IPS DF 4.7 (cell line): ENCODE measurements around the gene SERF2.
"Not testable (repeated sequence)": the region's sequence is repeated elsewhere in the genome, so short reads cannot be mapped to it uniquely, and the experiment has no call there.

Experiments
- DNase-seq: peaks from one replicate; pipeline ENCODE4 v3.0.0-alpha.2; 2013; ENCODE audit warnings: low spot score; ENCODE audit errors: extremely low read depth

The SERF2 gene

DNA sequence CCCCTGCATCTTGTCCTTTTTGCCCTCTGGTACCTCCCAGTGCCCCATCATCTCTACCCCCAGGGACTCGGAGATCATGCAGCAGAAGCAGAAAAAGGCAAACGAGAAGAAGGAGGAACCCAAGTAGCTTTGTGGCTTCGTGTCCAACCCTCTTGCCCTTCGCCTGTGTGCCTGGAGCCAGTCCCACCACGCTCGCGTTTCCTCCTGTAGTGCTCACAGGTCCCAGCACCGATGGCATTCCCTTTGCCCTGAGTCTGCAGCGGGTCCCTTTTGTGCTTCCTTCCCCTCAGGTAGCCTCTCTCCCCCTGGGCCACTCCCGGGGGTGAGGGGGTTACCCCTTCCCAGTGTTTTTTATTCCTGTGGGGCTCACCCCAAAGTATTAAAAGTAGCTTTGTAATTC is 1.5 kb downstream of the SERF2 start:
- no peak for DNase-seq

DNA sequence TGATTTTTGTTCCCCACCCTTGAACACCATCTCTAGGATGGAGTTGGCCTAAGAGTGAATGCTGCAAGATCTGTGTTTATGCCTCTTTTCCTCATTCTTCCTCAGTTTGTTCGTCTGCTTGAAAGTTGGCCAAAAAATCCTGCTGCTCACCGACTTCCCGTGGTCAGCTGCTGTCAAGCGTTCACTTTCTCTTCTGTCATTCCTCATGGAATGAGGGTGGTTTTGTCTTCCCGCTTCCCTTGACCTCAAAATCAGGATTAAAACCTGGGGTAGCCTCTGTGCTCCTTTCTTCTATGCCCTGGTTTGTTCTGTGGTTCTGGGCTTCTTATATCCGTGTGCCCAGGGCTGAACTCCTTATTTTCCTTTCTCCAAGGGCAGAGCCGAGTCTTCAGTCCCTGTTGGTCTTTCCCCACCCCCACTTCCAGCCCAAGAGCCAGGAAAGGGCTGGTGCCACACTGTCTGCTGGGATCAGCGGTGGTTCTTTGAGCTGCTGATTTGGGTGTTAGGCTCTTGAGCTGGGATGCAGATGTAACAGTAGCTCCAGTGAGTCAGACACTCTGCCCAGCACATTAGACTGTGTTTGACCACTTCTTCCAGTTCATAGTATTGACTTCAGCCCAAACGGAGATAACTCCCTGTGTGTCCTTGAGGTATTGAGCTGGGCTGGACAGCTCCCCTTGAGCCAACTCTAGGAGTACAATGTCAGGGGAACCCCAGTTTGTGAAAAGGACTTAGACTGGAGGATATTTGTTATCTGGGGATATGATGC is 2.3 kb downstream of the SERF2 start:
- DNase-seq: no peak

DNA sequence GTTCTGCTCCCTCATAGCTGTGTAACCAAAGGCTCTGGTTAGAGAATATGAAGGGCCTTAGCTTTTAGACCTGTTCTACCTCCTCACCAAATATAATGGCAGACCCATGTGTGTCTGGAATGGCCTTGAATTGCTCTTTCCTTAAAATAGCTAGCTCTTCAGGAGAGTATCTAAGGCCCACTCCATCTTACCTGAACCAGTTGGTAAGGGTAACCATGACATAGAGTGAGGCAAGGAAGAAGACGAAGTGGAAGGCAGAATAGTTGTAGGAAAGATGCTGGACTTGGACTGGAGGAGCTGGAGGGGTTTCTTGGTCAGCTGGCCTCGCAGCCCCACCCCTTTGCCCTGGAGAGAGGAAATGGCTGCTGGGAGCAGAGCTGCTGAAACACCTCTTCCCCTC is 3.1 kb downstream of the SERF2 start:
- no peak for DNase-seq

DNA sequence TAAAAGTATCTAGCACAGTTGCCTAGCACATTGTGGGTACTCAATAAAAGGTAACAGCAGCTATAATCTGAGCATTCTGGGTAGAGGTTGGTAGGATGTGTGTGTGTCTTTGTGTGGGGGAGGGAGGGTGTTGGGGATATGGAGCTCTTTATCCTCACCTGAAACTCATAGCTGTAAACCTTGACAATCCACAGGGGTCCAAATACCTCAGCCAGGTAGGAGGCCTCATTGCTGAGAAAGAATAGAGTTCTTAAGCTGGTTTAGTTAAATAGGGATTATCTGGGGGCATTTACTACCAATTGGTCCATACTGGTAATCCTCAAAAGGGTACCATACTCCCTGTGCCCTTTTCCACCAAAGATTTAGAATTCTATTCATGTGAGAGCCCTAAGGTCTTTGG is 3.9 kb downstream of the SERF2 start:
- no peak for DNase-seq

DNA sequence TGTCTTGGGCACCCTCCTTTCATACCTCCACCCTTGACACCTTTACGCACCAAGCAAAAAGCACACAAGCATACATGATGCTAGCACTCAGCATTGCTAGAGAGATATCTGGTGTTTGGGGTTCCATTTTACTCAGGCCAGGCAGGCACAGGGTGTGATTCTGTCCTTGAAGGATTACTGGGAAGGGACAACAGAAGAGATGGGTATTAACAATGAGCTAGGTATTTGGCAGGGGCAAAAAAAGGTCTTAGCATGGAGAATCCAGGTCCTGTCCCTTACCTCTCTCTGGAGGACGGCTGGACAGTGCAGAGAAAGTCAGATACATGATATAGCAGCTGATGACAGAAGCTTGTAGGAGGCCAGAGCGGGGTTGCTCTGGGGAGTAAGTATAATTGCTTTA is 4.4 kb downstream of the SERF2 start:
- no peak for DNase-seq

DNA sequence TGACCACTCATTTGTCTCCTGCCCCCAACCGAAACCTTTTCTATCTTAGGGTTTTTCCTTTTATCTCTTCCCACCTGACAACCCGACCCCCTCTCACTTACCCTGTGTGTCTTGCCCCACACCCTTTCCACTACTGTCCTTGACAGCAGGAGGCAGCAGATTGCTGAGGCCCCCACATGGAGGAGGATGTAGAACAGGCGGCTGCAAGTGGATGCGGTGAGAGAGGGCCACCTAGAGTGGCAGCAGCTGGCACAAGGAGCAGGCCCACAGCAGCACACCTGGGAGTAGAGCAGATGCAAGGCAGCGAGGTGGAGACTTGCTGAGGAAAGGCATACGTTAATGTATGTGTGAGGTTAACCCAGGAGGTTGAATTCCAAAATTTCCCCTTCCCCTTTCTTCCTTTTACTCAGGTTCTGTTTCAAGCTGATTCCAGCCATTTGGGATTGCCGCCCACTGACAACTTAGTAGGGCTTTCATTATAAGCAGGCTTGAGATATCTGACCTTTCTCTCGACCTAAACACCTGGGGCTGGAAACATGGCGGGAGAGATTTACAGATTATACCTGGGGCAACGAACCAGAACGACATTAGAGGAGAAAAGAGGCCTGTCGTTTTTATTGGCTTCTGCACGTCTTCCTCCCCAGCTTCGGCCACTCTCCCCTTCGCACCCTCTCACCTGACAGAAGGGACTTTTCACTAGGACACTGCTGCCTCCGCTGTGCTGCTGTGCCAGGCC is 7.3 kb downstream of the SERF2 start:
- DNase-seq: no peak

DNA sequence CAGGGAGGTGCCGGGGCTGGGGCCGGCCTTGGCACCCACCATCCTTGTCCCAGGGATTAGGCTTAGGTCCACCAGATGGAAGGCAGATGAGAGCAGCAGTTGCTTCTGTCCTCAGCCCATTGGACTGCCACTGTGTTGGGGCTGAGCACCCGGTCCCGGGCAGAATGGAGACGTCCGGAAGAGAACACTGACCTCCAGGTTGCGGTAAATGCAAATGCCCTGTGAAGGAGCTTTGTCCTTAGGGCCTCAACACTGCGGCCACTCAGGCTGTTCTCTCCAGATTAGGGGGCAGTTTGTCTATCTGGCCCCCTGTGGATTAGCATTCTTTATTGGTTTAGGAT is 7.8 kb downstream of the SERF2 start, which contains the start of gene SERINC4:
Gene SERINC4 (minus strand): TSS at position 276 of the 341 bp plus-strand sequence. CDS start 234 bp downstream, at position 42.
- DNase-seq: no peak

DNA sequence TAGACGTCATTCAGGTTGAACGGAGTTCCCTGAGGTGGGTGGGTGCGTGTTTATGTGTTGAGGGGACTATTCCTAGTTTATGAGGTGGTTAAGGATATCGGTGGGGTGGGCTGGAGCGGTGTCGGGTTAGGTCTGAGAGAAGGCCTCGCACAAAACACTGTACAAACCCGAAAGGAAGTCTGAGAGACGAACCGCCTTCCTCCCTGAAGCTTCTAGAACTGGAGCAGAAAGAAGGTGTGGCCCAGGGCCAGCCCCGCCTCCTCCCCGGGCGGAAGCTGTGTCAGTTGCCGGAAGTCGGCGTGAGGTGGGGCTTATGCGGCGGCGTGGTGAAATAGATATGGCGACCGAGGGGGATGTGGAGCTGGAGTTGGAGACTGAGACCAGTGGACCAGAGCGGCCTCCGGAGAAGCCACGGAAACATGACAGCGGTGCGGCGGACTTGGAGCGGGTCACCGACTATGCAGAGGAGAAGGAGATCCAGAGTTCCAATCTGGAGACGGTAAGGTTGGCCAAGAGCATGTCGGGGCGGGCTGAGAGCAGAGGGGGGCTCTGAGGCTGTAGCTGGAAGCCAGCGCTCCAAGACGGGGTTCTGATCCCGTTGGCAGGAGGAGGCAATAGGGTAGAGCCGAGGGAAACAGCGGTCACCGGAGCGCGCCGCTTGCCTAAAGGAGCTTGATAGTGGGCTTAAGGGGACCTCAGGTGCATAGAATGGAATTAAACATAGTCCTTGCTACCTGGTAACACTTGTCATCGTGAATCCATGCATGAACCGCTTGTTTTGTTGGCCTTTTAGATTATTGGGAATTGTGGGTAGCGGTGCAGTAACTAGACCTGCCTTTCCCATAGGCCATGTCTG is 8.4 kb downstream of the SERF2 start, which contains the start of gene HYPK:
Gene HYPK (plus strand): TSS at position 314 of the 856 bp plus-strand sequence. CDS start 24 bp downstream, at position 338.
- DNase-seq: peak; percentile 58

DNA sequence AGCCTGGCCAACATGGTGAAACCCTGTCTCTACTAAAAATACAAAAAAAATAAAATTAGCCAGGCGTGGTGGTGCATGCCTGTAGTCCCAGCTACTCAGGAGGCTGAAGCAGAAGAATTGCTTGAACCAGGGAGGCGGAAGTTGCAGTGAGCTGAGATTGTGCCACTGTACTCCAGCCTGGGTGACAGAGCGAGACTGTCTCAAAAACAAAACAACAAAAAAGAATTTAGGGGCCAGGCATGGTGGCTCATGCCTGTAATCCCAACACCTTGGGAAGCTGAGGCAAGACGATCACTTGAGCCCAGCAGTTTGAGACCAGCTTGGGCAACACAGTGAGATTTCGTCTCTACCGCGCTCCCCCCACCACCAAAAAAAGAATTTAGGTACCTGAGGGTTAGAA is 10.6 kb downstream of the SERF2 start:
- DNase-seq: not testable (repeated sequence)

DNA sequence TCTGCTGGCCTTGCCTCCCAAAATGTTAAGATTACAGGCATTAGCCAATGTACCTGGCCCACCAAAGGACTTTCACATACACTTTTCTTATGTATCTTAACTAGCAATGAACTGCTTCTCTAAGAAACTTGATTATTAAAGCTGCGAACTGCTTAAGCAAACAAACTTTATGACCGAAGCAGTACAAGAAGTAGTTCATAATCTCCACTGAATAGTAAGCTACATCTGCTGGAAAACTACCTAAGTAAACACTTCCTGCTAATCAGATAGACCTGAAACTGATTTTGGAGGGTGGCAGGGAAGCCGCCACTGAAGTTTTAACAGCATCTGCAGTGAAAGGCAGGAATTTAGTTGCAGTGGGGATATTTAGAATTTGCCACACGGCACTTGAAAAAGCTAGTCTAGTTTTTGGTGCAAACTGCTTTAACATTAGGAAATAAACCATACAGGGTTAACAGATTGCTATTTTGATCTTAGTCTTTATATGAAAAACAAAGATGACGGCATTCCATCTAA is 16.4 kb downstream of the SERF2 start:
- DNase-seq: no peak

DNA sequence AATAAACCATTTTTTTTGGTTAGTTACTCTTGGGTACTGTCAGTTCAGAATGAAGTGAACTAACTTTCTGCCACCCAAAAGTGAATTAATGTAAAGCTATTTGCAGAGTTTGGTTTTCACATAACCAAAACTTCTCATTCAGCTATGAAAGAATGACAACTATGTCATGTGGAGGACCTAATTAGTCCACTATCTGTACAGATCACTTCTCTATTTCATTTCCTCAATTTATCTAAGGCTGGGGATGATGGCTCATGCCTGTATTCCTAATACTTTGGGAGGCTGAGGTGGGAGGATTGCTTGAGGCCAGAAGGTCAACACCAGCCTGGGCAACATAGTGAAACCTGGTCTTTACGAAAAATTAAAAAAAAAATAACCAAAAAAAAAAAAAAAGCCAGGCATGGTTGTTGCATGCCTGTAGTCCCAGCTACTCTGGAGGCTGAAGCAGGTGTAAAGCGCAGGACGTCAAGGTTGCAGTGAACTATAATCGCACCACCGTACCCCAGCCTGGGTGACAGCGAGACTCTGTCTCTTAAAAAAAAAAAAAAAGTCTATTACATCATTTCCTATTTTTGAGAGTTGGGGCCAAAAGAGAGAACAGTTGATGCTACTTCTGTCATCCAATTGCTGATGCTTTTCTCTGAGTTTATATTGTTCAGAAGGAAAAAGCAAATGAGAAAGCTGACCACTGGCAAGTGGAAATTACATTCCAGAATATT is 17.0 kb downstream of the SERF2 start:
- no peak for DNase-seq

DNA sequence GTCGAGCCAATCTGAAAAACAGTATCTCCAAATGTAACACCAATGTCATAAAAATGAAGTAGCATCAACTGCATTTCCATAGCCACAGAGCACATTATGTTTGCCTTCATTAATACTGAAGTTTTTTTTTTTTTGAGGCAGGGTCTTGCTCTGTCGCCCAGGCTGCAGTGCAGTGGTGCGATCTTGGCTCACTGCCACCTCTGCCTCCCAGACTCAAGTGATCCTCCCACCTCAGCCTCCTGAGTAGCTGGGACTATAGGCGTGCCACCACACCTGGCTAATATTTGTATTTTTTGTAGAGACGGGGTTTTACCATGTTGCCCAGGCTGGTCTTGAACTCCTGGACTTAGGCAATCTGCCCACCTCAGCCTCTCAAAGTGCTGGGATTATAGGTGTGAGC is 22.9 kb downstream of the SERF2 start:
- DNase-seq: not testable (repeated sequence)

DNA sequence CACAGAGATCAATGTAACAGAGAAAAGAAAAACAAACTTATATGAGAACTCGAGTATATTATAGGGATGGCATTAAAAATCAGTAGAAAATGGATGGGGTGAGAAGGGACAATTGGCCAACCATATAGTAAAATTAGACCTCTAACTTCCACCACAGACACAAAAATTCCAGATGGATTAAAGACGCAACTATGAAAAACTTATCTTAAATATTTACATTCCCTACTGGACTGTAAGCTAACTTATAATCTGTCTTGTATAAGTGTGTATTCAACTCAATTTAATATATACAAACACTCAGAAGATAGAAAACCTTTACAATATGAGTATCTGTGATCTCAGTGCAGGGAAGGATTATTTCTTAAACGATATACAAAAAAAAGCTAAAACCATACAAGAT is 29.4 kb downstream of the SERF2 start:
- DNase-seq: no peak

DNA sequence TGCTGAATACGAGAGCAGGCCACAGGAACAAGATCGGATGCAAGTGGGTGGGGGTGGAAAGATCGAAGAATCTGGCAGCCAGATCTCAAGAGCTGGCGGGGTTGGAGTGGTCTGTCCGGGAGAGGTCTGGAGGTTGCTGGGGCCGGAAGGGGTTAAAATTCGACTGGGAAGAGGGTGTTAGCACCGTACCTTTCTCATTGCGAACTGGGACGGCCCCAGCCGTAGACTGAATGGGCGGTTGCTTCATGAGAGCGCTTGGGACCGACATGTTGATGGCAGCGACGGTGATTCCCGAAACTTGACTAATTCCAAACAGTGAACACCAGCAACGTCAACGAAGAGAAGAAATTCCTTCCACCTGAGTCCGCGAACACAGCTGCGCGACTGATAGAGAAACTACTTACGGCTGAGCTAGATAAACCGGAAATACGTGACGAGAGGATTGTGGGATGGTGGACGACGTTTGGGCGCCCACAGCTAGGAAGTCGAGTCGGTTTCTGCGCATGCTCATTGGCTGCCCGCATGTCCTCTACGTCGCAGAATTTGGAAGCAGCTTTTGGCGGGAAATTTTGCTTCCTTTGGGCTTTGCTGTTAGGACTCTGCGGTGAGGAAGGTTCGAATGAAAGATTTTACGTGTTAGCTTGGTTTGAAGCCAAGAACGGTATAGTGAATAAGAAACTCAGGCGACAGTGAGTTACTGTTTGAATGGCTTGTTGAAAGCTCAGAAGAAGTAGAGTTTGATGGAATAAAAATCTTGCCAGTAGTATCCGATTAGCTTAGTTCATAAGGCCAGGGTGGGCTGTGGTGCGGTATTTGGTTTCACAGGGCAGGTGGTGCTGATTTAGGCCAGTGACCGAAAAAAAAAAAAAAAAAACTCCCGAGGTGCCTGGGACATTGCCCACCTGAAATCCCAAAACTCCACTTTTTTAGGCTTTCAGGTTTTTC is 32.5 kb downstream of the SERF2 start, which contains the start of gene MFAP1:
Gene MFAP1 (minus strand): TSS at position 389 of the 945 bp plus-strand sequence. CDS start 121 bp downstream, at position 268.
- DNase-seq: peak; percentile 92

DNA sequence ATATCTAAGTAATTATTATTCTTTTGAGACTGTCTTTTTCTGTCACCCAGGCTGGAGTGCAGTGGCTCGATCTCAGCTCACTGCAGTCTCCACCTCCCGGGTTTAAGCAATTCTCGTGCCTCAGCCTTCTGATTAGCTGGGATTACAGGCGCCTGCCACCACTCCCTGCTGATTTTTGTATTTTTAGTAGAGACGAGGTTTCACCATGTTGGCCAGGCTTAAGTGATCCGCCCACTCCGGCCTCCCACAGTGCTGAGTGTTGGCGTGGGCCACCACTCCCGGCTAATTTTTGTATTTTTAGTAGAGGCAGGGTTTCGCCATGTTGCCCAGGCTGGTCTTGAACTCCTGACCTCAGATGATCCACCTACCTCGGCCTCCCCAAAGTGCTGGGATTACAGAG is 33.2 kb downstream of the SERF2 start:
- not testable (repeated sequence) for DNase-seq

DNA sequence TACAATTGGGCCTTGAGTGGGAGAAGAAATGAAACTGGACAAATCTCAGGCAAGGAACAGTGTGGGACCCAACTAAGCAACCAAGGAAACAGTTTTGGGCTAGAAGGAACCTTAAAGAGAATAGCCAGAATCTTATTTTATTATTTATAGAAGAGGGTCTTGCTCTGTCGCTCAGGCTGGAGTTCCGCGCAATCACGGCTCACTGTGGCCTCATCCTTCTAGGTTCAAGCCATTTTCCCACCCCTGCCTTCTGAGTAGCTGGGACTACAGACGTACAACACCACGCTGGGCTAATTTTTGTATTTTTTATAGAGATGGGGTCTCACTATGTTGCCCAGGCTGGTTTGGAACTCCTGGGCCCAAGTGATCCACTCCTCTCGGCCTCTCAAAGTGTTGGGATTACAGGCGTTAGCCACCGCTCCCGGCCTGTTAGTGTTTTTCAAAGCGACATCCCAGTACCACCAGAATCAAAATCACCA is 33.9 kb downstream of the SERF2 start:
- DNase-seq: no peak

DNA sequence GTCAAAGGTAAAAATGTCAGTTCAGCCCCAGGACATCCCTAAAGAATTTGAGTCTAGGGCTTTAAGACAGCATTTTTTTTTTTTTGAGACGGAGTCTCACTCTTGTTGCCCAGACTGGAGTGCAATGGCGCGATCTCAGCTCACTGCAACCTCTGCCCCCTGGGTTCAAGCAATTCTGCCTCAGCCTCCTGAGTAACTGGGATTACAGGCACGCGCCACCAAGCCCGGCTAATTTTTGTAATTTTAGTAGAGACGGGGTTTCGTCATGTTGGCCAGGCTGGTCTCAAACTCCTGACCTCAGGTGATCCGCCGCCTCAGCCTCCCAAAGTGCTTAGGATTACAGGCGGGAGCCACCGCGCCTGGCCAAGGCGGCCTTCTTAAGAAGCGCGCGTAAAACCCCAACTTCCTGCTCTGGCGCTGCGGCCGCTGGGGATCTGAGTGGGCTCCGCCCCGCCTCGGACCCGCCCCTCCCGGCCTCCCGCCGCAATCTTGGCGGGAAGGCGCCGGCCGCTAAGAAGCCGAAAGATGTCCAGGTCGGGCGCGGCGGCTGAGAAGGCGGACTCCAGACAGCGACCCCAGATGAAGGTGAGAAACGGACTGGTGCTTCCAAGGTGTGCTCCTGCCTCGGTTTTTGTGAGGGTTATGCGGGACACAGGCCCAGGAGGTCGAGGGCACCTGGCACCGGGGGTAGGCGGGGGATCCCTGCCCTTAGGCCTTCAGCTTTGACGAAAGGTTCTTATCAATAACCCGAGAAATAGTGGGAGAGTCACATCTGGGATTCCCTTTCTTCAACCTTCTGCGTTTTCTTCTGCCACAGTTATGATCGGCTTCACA is 34.6 kb downstream of the SERF2 start, which contains the start of gene WDR76:
Gene WDR76 (plus strand): TSS at position 495 of the 834 bp plus-strand sequence. CDS start 31 bp downstream, at position 526.
- peak; percentile 38 for DNase-seq

DNA sequence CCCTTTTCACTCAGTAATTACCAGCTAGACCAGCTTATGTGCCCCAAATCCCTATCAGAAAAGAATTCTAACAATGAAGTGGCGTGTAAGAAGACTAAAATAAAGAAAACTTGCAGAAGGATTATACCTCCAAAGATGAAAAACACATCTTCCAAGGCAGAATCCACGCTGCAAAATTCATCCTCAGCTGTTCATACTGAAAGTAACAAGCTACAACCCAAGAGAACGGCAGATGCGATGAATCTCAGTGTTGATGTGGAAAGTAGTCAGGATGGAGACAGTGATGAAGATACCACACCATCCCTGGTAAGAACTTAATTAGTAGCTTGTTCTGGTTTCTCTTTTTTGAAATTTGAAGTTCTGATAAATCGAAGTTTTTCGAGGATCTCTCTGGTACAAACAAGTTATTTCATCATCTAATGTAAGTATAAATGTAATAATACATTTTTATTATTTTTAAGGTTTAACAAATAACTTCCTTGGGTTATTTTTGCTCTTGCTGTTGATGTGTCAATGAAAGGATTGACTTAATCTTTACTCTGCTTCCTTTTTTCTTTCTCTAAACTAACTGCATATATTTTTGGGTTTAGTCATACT is 36.0 kb downstream of the SERF2 start:
- no peak for DNase-seq
